ENCODE data around the gene NEIL3.
A peak's percentile ranks its signal among the peaks of the same experiment; 100 is the strongest.
"Not testable (repeated sequence)": the region's sequence is repeated elsewhere in the genome, so short reads cannot be mapped to it uniquely, and the experiment has no call there.

Gene NEIL3

DNA sequence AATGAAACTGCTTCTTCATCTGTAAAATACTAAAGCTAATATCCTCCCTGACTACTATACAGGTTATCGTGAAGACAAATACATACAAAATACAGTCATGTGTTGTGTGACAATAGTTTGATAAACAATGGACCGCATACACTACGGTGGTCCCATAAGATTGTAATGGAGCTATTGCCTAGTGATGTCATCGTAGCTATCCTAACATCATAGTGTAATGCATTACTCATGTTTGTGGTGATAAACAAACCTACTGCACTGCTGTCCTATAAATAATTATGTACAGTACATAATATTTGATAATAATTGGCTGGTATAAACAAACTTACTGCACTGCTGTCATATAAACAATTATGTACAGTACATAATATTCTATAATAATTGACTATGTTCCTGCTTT lies 5.6 kb upstream of the NEIL3 start:
- DNase-seq = no peak

DNA sequence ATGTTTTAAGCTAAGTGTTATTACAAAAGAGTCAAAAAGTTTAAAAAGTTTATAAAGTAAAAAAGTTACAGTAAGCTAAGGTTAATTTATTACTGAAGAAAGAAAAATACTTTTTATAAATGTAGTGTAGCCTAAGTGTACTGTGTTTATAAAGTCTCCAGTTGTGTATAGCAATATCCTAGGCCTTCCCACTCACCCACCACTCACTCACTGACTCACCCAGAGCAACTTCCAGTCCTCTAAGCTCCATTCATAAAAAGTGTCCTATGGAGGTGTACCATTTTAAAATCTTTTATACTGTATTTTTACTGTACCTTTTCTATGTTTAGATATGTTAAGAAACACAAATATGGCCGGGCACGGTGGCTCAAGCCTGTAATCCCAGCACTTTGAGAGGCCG lies 4.8 kb upstream of the NEIL3 start:
- DNase-seq = not testable (repeated sequence)

DNA sequence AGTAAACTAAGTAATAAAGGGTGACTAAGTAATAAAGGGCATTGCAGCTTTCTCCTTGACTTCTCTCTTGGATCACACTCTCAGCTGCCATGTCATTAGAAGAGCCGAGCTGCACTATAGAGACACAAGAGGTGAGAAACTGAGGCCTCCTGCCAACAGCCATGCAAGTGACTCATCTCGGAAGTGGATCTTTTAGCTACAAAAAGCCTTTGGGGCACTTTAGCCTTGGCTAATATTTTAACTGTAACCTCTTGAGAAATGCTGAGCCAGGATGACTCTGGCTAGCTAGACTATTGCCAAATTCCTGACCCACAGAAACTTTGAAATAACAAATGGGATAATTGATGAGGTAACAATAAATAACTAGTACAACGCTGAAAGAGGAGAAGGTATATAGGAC lies 1.5 kb upstream of the NEIL3 start:
- DNase-seq = no peak

DNA sequence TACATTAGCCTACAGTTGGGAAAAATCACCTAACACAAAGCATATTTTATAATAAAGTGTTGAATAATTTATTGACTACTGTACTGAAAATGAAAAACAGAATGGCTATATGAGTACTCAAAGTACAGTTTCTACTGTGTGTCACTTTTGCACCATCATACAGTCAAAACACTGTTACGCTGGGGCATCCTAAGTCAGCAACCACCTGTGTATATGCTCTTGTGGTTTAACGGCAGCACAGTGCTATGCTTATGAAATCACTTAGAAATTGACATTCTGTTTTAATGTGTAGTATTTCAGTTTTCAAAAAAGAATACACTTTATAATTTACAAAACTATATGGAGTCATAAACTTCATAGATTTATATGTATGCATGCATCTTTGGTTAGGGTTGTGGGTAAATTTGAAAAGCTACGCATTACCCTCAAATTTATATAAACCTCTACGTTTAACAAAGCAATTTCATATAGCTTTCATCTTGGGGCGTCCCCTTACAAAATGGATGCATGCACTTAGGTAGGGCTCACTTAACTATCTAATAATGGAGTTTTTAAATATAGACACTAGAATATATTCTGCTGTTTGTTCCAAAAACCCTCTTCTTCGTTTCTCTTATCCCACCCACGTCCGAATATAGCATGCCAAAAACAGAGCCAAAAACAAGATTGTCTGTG lies 690 bp upstream of the NEIL3 start:
- DNase-seq = no peak

DNA sequence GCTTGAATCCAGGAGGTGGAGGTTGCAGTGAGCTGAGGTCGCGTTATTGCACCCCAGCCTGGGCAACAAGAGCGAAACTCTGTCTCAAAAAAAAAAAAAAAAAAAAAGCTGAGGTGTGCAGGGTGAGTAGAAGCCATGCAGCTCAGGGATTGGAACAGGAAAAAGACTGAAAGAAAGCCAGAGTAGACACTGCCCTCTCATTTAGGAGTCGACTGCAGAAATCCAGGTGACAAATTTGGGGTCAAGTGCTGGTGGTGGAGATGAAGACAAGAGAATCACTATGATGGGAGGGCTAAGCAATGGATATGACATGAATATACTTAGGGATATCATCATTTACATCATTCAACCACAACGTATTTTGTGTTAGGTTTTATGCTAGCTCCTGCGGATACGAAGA lies 1.9 kb downstream of the NEIL3 start:
- no peak for DNase-seq

DNA sequence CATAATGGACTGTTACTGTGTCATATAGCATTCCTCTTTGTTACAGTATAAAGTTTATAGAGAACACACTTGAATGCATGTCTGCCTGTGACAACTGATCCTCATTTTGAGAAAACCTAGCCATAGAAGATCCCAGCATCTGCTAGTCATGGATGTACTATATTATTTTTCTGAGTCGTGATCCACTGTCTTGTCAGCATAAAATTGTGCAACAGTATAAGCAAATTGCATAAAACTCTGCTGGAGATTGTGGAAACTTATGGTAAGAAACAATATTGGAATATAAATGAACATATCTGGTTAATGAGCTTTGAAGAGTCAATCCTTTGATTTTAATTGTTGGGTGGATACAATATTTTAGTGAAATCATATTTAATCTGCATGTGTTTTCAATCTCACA lies 3.6 kb downstream of the NEIL3 start:
- no peak for DNase-seq

DNA sequence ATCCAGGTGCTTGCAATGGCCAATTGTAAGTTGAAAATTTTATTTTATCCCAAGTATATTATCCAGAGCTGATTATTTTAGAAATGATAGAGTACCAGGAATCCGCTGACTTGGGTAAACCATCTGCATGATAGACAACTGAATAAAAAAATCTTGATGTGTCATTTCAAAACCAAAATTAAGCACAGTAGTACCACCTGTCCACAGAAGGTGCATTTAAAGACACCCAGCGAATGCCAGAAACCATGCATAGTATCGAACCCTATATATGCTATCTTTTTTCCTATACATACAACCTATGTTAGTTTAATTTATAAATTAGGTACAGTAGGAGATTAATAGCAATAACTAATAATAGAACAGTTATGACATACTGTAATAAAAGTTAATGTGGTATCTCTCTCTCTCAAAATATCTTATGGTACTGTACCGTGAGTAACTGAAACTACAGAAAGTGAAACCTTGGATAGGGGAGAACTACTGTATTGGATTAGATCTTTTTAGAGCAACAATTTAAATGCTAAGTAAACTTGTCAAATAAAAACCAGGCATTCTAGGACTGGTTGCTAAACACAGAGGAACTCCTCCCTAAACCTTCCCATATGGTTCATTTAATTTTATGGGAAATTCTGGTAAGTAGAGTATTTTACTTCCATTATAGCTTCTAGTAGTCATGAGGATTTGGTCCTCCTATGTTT lies 6.2 kb downstream of the NEIL3 start:
- peak; percentile 32 for DNase-seq

DNA sequence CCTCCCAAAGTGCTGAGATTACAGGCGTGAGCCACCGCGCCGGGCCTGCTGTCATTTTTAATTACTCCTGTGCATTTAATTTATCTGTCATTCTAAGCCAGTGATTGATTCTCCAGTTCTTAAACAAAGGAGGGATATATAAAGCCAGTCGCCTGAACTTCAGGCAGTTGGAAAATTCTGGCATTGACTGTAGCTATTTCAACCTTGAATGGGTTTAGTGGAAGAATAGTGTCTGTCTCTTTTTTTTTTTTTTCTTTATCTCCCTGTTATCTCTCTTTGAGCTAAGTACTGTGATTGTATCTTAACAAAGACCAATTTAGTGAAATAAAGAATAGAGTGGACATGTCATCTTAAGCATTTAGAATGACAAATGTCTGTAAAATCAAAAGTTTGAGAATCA lies 11.0 kb downstream of the NEIL3 start:
- no peak for DNase-seq

DNA sequence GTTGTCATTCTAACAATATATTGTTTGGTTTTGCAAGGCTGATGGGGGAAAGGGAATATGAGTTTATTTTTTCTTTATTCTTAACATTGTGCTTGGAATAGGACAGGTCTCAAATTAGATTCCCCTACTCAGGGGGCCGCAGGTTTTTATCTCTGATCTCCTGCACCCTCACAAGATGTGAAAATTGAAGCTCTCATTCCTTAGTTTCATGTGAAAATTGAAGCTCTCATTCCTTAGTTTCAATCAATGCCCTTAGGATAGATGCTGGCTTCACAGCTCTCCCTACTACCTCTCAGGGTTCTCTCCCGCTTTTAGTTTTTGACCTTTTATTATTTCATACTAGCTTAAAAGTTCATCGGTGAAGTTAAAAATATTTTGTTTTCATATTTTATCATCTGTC lies 12.0 kb downstream of the NEIL3 start:
- no peak for DNase-seq

DNA sequence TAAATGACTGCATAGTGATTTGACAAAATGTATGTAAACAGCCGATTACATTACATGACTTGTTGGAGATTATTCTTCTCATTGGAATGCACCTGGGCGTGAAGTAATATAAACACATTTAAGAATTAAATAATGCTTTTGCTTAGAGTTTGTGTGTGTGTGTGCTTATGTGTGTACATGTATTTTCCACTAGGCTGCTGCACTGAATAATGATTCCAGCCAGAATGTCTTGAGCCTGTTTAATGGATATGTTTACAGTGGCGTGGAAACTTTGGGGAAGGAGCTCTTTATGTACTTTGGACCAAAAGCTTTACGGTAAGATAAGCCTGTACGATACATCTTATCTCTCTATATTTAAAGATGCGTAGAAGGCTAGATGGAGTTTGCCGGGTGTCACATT lies 12.6 kb downstream of the NEIL3 start:
- DNase-seq = no peak

DNA sequence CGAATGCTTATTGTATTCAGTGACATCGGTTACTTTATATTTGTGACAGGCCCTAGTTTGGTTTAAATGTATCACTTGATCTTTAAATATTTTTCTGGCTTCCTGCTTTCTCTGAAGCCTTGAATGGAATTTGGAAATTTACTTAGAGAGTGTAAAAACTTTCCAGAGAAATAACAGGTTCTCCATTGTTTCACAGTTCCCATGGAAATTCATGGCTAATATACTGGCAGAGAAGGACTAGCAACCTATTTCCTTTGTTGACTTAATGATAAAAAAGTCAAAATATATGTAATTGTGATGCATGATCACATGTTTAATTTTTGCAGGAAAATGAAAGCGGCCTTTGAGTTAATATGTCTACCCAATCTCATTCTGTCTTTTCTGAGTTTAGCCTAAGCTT lies 13.2 kb downstream of the NEIL3 start:
- no peak for DNase-seq

DNA sequence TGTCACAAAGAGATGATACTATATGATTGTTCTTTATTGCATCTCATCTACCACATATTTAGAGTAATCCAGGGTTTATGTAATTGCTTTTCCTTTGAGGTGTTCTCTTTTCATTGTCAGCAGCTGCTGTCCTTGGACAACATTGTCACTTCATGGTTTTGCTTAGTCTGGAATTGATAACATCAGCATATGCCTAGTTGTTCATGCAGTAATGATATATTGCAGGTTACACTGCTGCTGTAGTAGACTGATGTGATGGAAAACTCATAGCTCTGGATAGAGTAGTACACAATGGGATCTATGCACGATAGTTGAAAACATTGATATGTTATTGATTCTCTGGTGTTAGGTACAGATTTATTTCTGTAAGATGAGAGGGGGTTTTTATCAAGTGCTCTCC lies 13.7 kb downstream of the NEIL3 start:
- DNase-seq = no peak

DNA sequence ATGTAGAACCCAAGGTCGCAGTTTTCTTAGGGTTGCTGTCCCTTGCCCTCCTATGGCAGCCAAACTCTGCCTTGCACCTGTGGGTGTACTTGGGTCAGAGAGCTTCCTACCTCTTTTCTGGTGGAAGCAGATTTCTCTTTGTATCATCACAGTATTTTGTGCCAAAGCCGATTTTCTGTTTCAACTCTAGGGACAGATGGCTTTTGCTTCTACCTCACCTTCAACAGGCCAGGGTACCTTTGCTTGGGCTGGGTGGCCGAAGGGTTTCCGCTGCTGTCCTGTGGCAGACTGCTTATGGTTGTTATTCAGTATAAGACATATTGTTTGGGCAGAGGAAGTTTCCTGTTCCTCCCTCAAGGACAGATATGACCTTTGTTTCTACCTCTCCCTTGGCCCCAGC lies 22.4 kb downstream of the NEIL3 start:
- no peak for DNase-seq

DNA sequence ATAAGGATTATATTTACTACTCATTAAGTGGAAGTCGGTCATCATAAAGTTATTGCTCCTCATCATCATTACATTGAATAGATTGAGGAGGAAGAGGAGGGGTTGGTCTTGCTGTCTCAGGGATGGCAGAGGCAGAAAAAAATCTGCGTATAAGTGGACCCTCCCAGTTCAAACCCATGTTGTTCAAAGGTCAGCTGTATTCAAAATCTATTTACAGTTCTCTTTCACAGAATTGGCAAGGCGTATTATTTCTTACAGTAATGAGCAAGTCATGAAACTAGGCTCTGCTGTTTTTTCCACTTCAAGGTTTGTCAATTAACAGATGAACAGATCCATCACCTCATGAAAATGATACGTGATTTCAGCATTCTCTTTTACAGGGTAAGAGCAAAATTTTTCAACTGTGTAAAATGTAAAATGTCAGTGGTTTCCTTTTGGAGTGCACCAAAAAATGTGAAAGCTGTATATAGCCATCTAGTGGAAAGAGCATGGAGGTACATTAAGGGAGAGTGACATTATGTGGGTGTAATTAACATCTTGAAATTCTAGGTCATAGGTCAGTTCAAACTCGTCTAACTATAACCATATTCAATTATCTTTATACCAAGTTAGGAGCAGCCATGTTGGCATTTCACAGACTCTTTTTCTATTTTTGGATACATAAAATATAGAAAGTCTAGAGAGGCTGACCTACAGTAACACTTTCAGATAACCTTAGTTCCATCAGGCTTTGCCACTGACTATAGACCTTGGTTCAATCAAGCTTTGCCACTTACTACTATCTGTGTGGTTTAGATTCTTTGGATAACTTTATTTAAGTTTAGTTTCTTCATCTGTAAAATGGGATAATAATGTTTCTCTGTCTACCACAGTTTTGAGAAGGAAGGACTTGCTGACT lies 30.1 kb downstream of the NEIL3 start:
- peak; percentile 70 for DNase-seq

DNA sequence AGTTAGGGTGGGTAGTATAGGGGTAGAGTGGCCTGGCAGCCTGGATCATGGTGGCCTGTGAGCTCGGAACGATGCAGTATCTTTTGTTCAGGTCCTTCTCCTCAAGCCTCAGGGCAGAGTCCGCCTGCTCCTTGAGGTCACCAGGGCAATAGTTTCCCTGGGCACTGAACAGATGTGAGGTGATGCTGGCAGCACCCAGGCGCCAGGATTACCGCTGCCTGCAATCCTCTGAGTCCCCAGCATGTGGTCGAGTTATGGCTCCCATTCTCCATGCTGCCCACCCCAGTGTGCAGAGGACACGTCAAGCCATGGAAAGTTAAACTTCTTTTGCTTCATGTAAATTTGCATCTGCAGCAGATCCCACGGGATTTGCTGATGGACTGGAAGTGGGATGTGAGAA lies 38.7 kb downstream of the NEIL3 start:
- DNase-seq = no peak

DNA sequence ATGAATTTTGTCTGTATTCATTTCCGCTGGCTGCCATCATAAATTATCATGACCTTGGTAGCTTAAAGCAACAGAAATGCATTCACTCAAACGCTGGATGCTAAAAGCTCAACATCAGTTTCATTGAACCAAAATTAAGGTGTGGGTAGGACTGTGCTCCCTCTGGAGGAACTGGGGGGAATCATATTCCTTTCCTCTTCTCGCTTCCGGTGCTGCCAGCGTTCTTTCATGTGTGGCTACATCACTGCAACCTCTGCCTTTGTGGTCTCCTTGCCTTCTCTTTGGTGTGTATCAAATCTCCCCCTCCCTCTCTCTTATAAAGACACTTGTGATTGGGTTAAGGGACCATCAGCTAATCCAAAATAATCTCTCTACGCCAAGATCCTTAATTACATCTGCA lies 39.5 kb downstream of the NEIL3 start:
- DNase-seq = no peak

DNA sequence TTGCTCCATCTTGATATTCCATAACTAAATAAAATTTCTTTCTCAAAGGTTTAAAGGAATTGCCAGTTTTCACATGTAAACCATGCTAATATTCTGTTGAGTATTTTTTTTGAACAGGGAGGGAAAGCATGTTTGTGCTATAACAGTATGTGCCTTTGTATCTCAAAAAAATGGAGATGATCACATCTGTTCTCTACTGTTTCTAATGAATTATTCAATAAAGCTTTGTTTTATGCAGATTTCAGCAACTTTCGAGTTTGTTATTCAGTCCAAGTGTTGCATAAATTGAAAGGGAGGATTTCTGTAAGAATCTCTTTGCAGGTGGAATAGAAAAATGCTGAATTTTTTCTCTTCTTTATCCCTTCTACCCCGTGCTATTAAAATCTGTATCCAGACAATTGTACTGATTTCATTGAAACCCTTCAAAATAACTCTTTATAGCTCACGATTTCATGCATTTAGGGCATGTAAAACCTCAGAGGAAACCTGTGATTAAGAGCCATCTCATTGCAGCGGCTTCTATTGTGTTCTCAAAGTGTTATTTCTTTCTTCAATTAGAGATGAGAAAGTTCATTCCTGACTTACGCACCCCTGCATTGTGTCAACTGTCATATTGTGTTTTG lies 42.1 kb downstream of the NEIL3 start:
- no peak for DNase-seq

DNA sequence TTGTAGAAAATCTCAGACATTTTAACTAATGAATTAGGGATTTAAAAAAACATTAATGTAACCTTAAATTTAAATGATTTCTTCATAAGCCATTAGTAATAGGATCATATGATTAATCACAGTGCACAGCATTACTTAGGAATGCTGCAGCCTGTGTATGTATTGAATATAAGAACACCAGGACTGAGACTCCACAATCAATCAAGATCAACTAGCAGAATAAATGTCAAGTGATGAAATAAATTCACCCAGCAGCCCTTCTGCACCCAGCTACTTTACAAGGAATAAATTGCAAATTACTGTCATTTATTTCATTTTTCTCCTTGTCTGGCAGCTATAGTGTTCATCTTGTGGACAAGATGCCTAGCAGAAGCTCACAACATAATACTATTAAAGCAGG lies 46.5 kb downstream of the NEIL3 start:
- no peak for DNase-seq

DNA sequence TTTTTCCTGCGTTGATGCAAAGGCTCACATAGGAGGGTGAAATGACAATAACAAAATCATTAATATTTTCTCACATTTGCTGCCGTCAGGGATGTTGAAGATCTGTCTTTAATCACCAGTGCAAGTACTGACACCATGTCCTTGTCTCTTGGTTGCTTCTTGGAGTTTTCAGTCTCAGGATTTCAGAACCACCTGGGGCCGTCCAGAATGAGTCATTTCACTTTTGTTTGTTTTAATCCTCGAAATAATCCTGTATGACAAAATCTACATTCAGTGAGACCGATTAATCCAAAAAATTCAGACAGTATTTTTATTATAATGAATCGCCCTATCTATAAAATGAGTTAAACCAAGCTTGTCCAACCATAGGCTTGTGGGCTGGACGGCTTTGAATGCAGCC lies 47.2 kb downstream of the NEIL3 start:
- no peak for DNase-seq

DNA sequence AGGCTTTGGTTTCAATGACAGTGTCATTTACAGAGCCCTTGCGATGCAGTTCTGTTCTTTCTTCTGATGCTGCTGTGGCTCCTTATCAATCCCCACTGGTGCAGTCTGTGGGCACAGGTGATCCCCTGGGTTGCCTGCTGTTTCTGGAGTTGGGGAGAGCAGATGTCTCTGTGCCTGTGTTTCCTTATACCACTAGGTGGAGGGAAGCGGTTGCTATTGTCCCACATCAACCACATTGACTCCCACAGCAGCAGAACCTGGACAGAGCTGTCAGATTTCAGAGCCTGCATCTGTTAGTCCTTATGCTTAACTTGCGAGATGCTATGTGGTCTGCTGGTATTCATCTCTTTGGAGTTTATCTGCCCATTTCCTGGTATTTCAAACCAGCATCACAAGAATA lies 57.7 kb downstream of the NEIL3 start:
- DNase-seq = no peak

DNA sequence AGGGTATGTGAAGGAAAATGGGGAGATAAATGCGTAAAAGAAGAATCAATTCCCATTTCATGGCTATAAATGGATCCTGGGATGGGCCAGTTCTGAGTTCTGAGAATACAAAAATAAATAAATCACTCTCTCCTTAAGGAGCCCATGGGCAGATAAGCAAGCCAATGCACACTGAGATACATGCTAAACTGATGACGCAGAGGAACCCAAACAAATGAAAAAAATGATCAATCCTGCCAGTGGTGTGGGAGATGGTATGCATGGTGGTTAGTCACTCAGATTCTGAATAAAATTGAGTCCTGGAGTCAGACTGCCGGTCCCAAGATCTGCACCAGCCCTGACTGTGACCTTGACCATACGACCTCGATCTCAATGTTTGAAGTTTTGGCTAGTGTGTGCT lies 59.7 kb downstream of the NEIL3 start:
- DNase-seq = no peak

DNA sequence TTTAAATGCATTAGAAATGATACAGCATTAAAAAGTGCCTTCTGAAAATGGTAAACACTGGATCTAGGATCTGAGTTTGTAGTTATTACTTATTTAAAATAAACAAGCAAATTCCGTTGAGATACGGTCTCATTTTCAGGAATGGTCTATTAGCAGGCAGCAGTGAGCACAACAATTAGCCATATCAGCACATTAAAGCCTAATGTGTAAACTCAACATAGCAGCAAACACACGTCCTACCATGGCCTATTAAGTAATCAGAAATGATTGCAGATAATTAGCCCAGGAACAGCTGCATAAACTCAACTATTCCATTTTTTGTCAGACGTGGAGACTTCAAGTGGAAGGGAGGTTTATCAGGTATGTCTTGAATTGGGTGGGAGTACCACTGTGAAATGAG lies 61.8 kb downstream of the NEIL3 start:
- no peak for DNase-seq

DNA sequence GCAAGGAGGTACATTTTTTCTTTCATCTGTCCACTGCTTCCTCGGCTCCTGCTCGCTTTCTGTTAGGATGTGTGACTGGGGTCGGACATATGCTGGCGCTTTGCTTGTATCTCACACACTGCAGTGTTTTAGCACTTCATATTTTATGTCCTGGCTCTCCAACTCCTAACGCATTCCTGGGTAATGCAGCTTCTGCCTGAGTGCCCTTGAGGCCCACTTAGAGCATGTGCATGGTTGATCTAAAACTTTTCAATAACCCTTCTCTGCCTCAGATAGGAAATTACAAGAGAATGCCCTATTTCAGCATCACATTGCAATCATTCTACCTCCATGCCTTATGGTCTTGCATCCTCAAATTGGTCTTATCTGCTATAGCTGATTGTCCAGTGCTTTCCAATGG lies 65.3 kb downstream of the NEIL3 start:
- no peak for DNase-seq

DNA sequence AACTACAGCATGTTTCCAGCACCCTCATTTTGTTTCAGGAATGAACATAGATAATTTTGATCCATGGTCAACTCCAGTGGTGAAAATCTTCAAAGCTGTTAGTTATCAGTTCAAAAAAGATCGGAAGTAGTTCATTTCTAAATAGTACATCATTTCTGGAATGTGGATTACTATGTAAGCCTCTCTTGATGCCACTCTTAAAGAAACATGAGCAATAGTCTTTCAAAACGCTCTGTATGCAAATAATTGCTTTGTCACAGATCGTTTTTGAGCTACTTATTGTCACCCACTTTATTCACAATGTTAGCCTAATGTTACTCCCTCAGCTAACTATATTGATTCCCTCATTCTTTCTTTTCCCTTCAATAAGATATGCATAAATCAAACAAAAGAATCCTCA lies 65.7 kb downstream of the NEIL3 start:
- no peak for DNase-seq

Data from CD4-positive, alpha-beta T cell treated with Interleukin-17A for 1 hour (primary cell).